ENCODE data around the gene GPER1. TPM values are rescaled to one million over a fixed set of nuclear protein-coding genes. Genes with fewer than 3 reads are reported as not detected.
A peak's percentile ranks its signal among the peaks of the same experiment; 100 is the strongest.

The GPER1 gene
- total and polyA plus RNA-seq, 4 donors: 2.9 to 23.1 (median 7.4) TPM

DNA sequence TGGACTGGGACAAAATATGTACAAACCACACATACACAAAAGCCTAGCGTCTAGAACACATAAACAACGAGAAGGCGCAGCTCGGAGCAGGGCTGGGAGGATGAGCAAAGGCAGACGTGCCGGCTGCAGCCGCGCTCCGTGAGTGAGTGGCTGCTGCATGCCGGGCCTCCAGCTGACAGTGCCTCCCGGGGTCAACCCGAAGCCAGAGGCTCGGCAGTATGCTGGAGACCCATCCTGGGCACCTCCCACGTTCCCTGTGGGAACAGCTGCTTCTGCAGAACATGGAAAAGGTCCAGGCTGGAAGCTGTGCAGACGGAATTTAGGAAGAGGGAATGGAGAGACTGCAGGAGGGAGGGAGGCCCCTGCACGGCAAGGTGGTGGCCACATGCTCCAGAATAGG lies 47.1 kb upstream of the GPER1 start:
- Histone ChIP-seq H3K27ac (ENCODE audit: low read depth in 1 of 2, low read length in 2 of 2) (peak overlapping the region in 1 of 2 donors; percentile 41), H3K9ac (ENCODE audit: low read depth in 1 of 2, low read length in 2 of 2) (no peak overlapping the region), H3K9me3 (ENCODE audit: control insufficient read depth in 4 of 4, low read length in 3 of 4) (no peaks in the 10 kb centered on the region), H3K4me1 (ENCODE audit: control insufficient read depth in 4 of 4, insufficient read depth in 4 of 4, low read length in 3 of 4) (peaks cover 6 to 28% (median 23%) of the 10 kb centered on the region in 4 donors), H3K4me3 (ENCODE audit: low read depth in 1 of 3, low read length in 3 of 3) (no peak overlapping the region), H3K27me3 (ENCODE audit: control insufficient read depth in 4 of 4, insufficient read depth in 4 of 4, low read length in 3 of 4) (no peaks in the 10 kb centered on the region), H3K36me3 (ENCODE audit: control insufficient read depth in 4 of 4, insufficient read depth in 3 of 4, low read depth in 1 of 4, low read length in 3 of 4) (no peaks in the 10 kb centered on the region)
- TF ChIP-seq, protein P1, sequence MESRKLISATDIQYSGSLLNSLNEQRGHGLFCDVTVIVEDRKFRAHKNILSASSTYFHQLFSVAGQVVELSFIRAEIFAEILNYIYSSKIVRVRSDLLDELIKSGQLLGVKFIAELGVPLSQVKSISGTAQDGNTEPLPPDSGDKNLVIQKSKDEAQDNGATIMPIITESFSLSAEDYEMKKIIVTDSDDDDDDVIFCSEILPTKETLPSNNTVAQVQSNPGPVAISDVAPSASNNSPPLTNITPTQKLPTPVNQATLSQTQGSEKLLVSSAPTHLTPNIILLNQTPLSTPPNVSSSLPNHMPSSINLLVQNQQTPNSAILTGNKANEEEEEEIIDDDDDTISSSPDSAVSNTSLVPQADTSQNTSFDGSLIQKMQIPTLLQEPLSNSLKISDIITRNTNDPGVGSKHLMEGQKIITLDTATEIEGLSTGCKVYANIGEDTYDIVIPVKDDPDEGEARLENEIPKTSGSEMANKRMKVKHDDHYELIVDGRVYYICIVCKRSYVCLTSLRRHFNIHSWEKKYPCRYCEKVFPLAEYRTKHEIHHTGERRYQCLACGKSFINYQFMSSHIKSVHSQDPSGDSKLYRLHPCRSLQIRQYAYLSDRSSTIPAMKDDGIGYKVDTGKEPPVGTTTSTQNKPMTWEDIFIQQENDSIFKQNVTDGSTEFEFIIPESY (IDR thresholded peaks at IDR 0.05): no peak
- TF ChIP-seq, protein P2, sequence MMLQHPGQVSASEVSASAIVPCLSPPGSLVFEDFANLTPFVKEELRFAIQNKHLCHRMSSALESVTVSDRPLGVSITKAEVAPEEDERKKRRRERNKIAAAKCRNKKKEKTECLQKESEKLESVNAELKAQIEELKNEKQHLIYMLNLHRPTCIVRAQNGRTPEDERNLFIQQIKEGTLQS (IDR thresholded peaks at IDR 0.05): no peak
- TF ChIP-seq RAD21 (IDR thresholded peaks at IDR 0.05) (no peak), NR2F2 (IDR thresholded peaks at IDR 0.05) (peak; percentile 32), RXRA (IDR thresholded peaks at IDR 0.05) (peak in 1 of 2 donors; percentile 28), SP1 (IDR thresholded peaks at IDR 0.05) (peak; percentile 29)
- WGBS: 85% methylated on average over 16 of the region's 16 CpGs
- DNase-seq (ENCODE audit: low spot score): no peak

DNA sequence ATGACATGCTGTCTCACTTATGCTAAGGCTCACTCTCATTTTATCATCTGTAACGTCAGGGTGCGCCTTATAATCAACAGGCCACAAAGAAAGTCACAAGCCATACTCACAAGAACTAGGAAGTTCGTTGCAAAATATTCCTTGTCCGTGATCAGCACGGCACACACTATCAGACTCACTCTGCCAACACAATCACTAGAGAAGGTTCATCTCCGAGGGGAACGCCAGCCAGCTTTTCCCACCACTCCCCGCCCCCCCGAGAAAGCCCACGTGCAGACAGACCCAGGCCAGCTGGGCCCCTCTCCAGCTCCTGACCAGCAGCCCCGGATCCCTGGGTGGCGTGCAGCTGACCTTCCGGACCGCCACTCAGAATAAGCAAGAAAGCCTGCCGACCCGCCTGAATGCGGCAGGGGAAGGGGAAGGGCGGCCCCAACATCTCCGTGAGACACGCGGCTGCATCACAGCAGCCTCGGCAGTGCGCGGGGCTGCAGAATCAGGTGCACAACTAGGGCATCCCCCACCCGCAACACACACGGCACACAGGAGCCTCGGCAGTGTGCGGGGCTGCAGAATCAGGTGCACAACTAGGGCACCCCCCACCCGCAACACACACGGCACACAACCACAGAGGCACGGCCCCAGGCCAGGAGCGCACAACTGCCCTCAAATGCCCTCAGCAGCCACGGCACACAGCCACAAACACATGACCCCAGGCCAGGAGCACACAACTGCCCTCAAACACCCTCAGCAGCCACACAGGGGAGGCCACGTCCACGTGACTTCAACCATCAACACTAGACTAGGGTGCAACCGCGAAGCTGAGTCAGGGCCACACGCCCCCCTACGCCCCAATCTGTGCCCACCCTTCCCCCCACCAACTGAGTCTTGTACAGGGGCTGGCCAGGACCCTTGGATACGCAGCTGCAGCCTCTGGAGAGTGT lies 46.1 kb upstream of the GPER1 start:
- H3K9me3 ChIP-seq (ENCODE audit: control insufficient read depth in 4 of 4, low read length in 3 of 4): no peaks in the 10 kb centered on the region
- H3K4me3 ChIP-seq (ENCODE audit: low read depth in 1 of 3, low read length in 3 of 3): no peak overlapping the region
- no peak overlapping the region for H3K9ac ChIP-seq (ENCODE audit: low read depth in 1 of 2, low read length in 2 of 2)
- H3K27me3 ChIP-seq (ENCODE audit: control insufficient read depth in 4 of 4, insufficient read depth in 4 of 4, low read length in 3 of 4): no peaks in the 10 kb centered on the region
- H3K36me3 ChIP-seq (ENCODE audit: control insufficient read depth in 4 of 4, insufficient read depth in 3 of 4, low read depth in 1 of 4, low read length in 3 of 4): no peaks in the 10 kb centered on the region
- TF ChIP-seq, protein P2 (IDR thresholded peaks at IDR 0.05): no peak
- TF ChIP-seq RXRA (IDR thresholded peaks at IDR 0.05) (no peak), YY1 (IDR thresholded peaks at IDR 0.05) (no peak), JUND (IDR thresholded peaks at IDR 0.05) (no peak)
- TF ChIP-seq, protein P3, sequence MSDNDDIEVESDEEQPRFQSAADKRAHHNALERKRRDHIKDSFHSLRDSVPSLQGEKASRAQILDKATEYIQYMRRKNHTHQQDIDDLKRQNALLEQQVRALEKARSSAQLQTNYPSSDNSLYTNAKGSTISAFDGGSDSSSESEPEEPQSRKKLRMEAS (IDR thresholded peaks at IDR 0.05): no peak
- WGBS: 84% methylated on average over 40 of the region's 40 CpGs
- H3K27ac ChIP-seq (ENCODE audit: low read depth in 1 of 2, low read length in 2 of 2): peak overlapping the region in 1 of 2 donors; percentile 5
- DNase-seq (ENCODE audit: low spot score): no peak
- peaks cover 14 to 39% (median 33%) of the 10 kb centered on the region in 4 donors for H3K4me1 ChIP-seq (ENCODE audit: control insufficient read depth in 4 of 4, insufficient read depth in 4 of 4, low read length in 3 of 4)

DNA sequence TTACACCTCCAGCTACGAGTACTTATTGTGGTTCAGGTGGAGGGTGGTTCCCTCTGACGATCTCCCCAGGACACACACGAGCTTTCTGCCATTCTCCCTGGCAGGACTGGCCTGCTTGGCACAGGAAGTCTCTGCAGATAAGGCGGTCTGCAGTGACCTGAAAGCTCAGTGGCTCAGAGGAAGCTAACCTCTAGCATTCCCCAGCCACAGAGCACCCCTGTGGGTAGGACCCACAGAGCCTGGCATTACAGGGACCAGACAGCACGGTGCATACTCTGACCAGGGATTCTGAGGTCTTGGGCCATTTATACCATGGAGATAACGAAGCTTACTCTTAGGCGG lies 45.5 kb upstream of the GPER1 start:
- H3K36me3 ChIP-seq (ENCODE audit: control insufficient read depth in 4 of 4, insufficient read depth in 3 of 4, low read depth in 1 of 4, low read length in 3 of 4): no peaks in the 10 kb centered on the region
- H3K4me1 ChIP-seq (ENCODE audit: control insufficient read depth in 4 of 4, insufficient read depth in 4 of 4, low read length in 3 of 4): peaks cover 16 to 44% (median 36%) of the 10 kb centered on the region in 4 donors
- no peak for DNase-seq (ENCODE audit: low spot score)
- no peaks in the 10 kb centered on the region for H3K9me3 ChIP-seq (ENCODE audit: control insufficient read depth in 4 of 4, low read length in 3 of 4)
- H3K27me3 ChIP-seq (ENCODE audit: control insufficient read depth in 4 of 4, insufficient read depth in 4 of 4, low read length in 3 of 4): no peaks in the 10 kb centered on the region
- no peak overlapping the region for H3K4me3 ChIP-seq (ENCODE audit: low read depth in 1 of 3, low read length in 3 of 3)
- no peak overlapping the region for H3K27ac ChIP-seq (ENCODE audit: low read depth in 1 of 2, low read length in 2 of 2)
- H3K9ac ChIP-seq (ENCODE audit: low read depth in 1 of 2, low read length in 2 of 2): no peak overlapping the region
- 66% methylated on average over 7 of the region's 7 CpGs for WGBS
- TF ChIP-seq FOXA1 (IDR thresholded peaks at IDR 0.05) (no peak), NR2F2 (IDR thresholded peaks at IDR 0.05) (no peak), RXRA (IDR thresholded peaks at IDR 0.05) (no peak), EGR1 (IDR thresholded peaks at IDR 0.05; ENCODE audit: low read depth in 2 of 2) (no peak), RAD21 (IDR thresholded peaks at IDR 0.05) (no peak), HNF4A (conservative IDR thresholded peaks at IDR 0.05) (no peak), GABPA (IDR thresholded peaks at IDR 0.05 in 1 of 2, conservative IDR thresholded peaks at IDR 0.05 in 1 of 2) (no peak), JUND (IDR thresholded peaks at IDR 0.05) (no peak), SP1 (IDR thresholded peaks at IDR 0.05) (no peak)
- TF ChIP-seq, protein P1 (IDR thresholded peaks at IDR 0.05): no peak
- TF ChIP-seq, protein P2 (IDR thresholded peaks at IDR 0.05): no peak
- TF ChIP-seq, protein P4, sequence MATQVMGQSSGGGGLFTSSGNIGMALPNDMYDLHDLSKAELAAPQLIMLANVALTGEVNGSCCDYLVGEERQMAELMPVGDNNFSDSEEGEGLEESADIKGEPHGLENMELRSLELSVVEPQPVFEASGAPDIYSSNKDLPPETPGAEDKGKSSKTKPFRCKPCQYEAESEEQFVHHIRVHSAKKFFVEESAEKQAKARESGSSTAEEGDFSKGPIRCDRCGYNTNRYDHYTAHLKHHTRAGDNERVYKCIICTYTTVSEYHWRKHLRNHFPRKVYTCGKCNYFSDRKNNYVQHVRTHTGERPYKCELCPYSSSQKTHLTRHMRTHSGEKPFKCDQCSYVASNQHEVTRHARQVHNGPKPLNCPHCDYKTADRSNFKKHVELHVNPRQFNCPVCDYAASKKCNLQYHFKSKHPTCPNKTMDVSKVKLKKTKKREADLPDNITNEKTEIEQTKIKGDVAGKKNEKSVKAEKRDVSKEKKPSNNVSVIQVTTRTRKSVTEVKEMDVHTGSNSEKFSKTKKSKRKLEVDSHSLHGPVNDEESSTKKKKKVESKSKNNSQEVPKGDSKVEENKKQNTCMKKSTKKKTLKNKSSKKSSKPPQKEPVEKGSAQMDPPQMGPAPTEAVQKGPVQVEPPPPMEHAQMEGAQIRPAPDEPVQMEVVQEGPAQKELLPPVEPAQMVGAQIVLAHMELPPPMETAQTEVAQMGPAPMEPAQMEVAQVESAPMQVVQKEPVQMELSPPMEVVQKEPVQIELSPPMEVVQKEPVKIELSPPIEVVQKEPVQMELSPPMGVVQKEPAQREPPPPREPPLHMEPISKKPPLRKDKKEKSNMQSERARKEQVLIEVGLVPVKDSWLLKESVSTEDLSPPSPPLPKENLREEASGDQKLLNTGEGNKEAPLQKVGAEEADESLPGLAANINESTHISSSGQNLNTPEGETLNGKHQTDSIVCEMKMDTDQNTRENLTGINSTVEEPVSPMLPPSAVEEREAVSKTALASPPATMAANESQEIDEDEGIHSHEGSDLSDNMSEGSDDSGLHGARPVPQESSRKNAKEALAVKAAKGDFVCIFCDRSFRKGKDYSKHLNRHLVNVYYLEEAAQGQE (IDR thresholded peaks at IDR 0.05): no peak
